GM12873 (cell line): ENCODE data around the gene NPSR1.

Experiments
- CTCF ChIP-seq: IDR thresholded peaks from 2 replicates; pipeline ENCODE4 v1.5.1; 2012; ENCODE audit warnings: low read depth, mild to moderate bottlenecking, moderate library complexity, low read length, control low read depth; ENCODE audit not compliant: insufficient read depth; ENCODE audit errors: missing control alignments

NPSR1 gene

GRCh38 chr7:34875481-34875880, 217.5 kb downstream of the NPSR1 start:
- no peak for TF ChIP-seq CTCF

- TF ChIP-seq CTCF = no peak
Observed at GRCh38 chr7:34879871-34880270, 221.9 kb downstream of the NPSR1 start.

GRCh38 chr7:34886856-34887255, 228.8 kb downstream of the NPSR1 start:
- TF ChIP-seq CTCF = no peak

- TF ChIP-seq CTCF = no peak
Observed at GRCh38 chr7:34889951-34890350, 231.9 kb downstream of the NPSR1 start.

- no peak for TF ChIP-seq CTCF
Observed at GRCh38 chr7:34895202-34895601, 237.2 kb downstream of the NPSR1 start.
